Activated CD8-positive, alpha-beta memory T cell treated with anti-CD3 and anti-CD28 coated beads, Interleukin-2, amount 50 U/mL, for 1 hour (primary cell): Measurements from ENCODE around the gene TMUB1.

Experiments used
- DNase-seq: peaks from one replicate; pipeline ENCODE4 v3.0.0-alpha.2; 2020; ENCODE audit errors: extremely low read depth

TMUB1 gene

GRCh38 chr7:151083071-151083823, at the start of gene TMUB1:
Gene TMUB1 (minus strand): TSS chr7:151083493. CDS start chr7:151082563, 930 bp downstream.
- DNase-seq: peak; percentile 81

- DNase-seq: no peak
Observed at GRCh38 chr7:151132461-151133205, 49.3 kb upstream of the TMUB1 start.

GRCh38 chr7:151131592-151132293, 48.5 kb upstream of the TMUB1 start:
- no peak for DNase-seq

- DNase-seq: no peak
Observed at GRCh38 chr7:151131224-151131591, 47.9 kb upstream of the TMUB1 start.

- DNase-seq: no peak
Observed at GRCh38 chr7:151130741-151131157, 47.5 kb upstream of the TMUB1 start.

- no peak for DNase-seq
Observed at GRCh38 chr7:151129960-151130591, 46.8 kb upstream of the TMUB1 start.

- no peak for DNase-seq
Observed at GRCh38 chr7:151129117-151129959, 46.0 kb upstream of the TMUB1 start.

- DNase-seq: no peak
Observed at GRCh38 chr7:151128716-151129115, 45.4 kb upstream of the TMUB1 start.

GRCh38 chr7:151128144-151128543, 44.9 kb upstream of the TMUB1 start:
- DNase-seq: no peak

GRCh38 chr7:151126491-151127137, 43.3 kb upstream of the TMUB1 start:
- DNase-seq: no peak

- no peak for DNase-seq
Observed at GRCh38 chr7:151125846-151126481, 42.7 kb upstream of the TMUB1 start.

GRCh38 chr7:151125470-151125845, 42.2 kb upstream of the TMUB1 start:
- DNase-seq: no peak

- no peak for DNase-seq
Observed at GRCh38 chr7:151124899-151125399, 41.7 kb upstream of the TMUB1 start.

- DNase-seq: no peak
Observed at GRCh38 chr7:151124481-151124880, 41.2 kb upstream of the TMUB1 start.

GRCh38 chr7:151123822-151124464, 40.6 kb upstream of the TMUB1 start:
- peak; percentile 56 for DNase-seq

GRCh38 chr7:151123158-151123821, 40.0 kb upstream of the TMUB1 start:
- DNase-seq: no peak

- no peak for DNase-seq
Observed at GRCh38 chr7:151122796-151123157, 39.5 kb upstream of the TMUB1 start.

GRCh38 chr7:151122276-151122675, 39.0 kb upstream of the TMUB1 start:
- no peak for DNase-seq
